Measurements from ENCODE around the gene CLTCL1.

The CLTCL1 gene

DNA sequence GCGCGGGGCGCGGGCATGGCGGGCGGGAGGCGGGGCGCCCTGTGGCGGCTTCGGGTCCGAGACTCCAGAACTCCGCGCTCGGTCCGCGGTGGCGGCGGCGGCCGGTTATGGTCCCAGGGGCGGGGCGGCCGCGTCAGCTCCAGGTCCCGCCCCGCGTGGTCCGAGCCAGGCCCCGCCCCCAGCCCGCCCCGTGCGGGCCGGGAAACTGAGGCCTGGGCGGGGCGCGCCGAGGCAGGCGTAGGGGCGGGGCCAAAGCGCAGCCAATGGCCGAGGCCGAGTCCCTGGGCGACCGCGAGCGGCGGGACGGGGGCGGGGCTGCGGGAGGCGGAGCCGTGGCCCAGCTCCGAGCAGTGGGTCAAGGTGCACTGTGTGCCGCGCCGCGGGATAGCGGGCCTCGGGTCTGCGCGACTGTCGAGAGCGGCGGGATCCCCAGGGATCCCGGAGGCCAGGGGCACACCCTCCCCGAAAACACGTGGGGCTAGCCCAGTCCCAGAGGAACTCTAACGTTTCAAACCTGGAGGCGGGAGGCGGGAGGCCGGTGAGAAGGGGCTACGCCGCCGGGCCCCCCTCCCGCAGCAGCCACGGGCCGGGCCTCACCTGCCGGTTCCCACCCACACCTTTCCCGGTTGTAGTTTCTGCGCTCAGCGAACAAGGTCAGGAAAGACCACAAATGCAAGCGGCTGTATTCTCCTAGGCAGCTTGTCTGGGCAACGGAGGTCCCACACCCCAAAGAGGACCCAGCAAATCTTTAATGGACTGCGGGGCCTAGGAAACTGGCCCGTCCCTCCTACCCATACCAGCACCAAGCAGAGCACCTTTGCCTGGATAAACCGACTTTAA, 112.6 kb downstream of the CLTCL1 start, which contains the start of gene SLC25A1:
TSS of gene SLC25A1 (minus strand) at position 80 of the 840 bp plus-strand sequence. CDS start at position 17, 63 bp downstream.
- Mint-ChIP-seq H3K9me3 (no peaks in the 10 kb centered on the region), H3K36me3 (peaks cover 2 to 9% of the 10 kb centered on the region in 2 donors), H3K4me3 (peak within 1 kb of the TSS; percentile 82 to 85), H3K4me1 (peaks cover 32 to 63% of the 10 kb centered on the region in 2 donors), H3K27me3 (peaks cover 0 to 4% of the 10 kb centered on the region in 2 donors), H3K27ac (peak within 1 kb of the TSS; percentile 62)
- DNase-seq (peak; percentile 85), ATAC-seq (replicated peaks) (peak; percentile 80 to 82)

DNA sequence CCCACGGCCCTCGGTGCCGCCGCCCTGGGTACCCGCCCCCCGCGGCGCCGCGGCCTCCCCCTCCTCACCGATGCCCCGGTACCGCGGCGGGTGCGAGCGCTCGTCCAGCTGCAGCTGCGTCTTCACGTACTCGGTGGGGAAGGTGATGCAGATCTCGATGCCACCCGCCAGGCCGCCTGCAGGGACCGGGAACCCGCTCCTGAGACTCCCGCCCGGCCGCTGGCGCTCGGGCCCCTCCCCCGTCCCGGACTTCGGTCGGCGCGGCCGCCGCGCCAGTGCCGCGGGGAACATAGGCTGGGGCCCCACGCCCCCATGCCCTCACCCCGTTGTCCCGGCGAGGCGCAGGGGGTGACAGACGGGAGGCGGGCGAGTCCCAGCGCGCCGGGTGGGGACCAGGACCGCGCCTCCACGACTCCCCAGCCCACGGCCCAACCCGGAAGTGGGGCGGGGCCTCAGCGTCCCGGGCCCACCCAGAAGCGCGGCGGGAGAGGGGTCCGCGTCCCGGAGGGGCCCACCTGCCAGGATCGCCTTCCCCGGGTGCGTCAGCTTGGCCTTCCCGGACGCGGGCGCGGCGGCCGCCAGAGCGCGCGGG, 113.4 kb downstream of the CLTCL1 start:
- ATAC-seq (replicated peaks), result peak; percentile 46 to 47
- Mint-ChIP-seq H3K4me3 (peak overlapping the region; percentile 82 to 85), H3K27ac (no peak overlapping the region), H3K9me3 (no peaks in the 10 kb centered on the region), H3K4me1 (peaks cover 37 to 70% of the 10 kb centered on the region in 2 donors), H3K36me3 (peaks cover 2 to 13% of the 10 kb centered on the region in 2 donors), H3K27me3 (peaks cover 0 to 4% of the 10 kb centered on the region in 2 donors)
- no peak for DNase-seq

DNA sequence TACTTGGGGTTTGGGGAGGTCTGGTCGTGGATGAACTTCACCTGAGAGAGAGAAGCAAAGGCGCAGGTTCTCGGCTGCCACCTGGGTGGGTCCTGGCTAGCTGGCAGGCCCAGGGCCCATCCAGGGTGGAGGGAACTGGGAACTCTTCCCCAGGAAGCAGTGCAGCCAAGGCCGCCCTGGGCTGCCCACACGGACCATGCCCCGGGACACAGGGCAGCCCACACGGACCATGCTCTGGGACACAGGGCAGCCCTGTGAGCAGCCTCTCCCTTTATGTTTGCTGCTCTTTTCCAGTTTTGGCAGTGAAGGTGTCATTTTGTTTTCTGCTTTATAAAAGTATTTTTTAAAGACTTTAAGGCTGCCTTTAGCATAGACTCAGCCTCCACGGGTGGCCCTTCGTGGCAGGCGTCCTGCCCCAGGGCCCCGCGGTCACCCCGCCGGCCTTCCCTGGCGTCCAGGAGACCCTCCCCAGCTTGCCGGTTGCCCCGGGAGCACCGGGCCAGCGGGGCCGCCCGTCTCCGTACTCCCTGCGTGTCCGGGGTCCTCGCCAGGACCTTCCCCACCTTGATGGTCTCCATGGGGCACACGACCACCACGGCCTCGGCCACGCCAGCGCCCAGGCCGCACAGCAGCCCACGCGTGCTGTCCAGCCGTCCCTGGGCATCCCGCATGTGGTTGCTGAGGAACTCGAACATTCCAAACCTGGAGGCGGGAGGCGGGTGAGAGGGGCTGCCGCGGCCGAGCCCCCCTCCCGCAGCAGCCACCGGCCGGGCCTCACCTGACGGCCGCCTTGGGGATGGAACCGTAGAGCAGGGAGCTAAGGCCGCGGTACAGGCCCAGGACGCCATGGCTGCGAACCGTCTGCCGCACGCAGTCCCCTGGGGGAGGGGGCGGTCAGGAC, 114.1 kb downstream of the CLTCL1 start:
- Mint-ChIP-seq H3K4me3 (peak overlapping the region; percentile 82 to 85), H3K27me3 (peaks cover 0 to 4% of the 10 kb centered on the region in 2 donors), H3K27ac (peak overlapping the region; percentile 62), H3K9me3 (no peaks in the 10 kb centered on the region), H3K36me3 (peaks cover 2 to 13% of the 10 kb centered on the region in 2 donors), H3K4me1 (peaks cover 42 to 74% of the 10 kb centered on the region in 2 donors)
- no peak for DNase-seq
- peak in 1 of 2 donors; percentile 1 for ATAC-seq (replicated peaks)

DNA sequence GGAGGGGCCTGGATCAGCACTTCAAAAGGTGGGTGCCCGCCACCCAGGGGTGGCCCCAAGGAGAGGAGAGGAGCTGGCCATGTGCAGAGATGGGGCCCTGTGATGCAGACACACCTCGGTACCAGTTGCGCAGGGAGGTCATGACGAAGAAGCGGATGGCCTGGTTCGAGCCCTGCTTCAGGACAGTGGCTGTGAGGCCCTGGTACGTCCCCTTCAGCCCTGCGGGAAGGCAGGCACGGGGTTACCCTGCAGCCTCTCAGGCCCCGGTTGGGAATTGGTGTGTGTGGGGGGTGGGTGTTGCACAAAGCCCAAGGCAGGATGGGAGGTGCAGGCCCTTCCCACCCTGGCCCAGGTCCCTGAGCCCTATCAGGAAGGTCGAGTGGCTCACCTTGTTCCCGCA, 114.8 kb downstream of the CLTCL1 start:
- peak overlapping the region; percentile 67 for H3K27ac Mint-ChIP-seq
- peaks cover 6 to 16% of the 10 kb centered on the region in 2 donors for H3K36me3 Mint-ChIP-seq
- no peaks in the 10 kb centered on the region for H3K27me3 Mint-ChIP-seq
- no peaks in the 10 kb centered on the region for H3K9me3 Mint-ChIP-seq
- H3K4me1 Mint-ChIP-seq, result peaks cover 40 to 73% of the 10 kb centered on the region in 2 donors
- no peak for DNase-seq
- H3K4me3 Mint-ChIP-seq, result peak overlapping the region; percentile 67 to 85
- no peak for ATAC-seq (replicated peaks)

DNA sequence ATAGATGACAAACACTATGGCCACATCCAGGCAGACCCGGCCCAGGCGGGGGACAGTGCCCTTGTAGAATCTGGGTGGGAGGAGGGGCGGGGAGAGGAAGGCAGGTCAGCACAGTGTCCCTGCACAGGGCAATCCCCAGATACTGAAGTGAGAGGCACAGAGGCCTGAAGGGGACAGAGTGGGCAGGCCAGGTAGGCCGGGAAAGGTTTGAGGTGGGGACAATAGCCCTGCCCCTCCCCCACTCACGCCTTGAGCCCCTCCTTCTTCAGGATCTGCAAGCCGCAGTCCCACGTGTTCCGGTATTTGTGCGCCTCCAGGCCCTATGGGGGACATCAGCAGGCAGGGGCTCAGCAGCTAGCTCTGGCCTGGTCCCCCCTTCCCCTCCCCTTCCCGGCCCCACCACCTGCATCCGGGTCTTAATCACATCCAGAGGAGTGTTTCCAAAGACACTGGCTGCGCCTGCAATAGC, 115.3 kb downstream of the CLTCL1 start:
- Mint-ChIP-seq H3K9me3 (no peaks in the 10 kb centered on the region), H3K4me3 (peak overlapping the region; percentile 29 to 85), H3K4me1 (peaks cover 37 to 72% of the 10 kb centered on the region in 2 donors), H3K27ac (peak overlapping the region; percentile 67), H3K27me3 (no peaks in the 10 kb centered on the region), H3K36me3 (peaks cover 6 to 16% of the 10 kb centered on the region in 2 donors)
- ATAC-seq (replicated peaks), result no peak
- no peak for DNase-seq

DNA sequence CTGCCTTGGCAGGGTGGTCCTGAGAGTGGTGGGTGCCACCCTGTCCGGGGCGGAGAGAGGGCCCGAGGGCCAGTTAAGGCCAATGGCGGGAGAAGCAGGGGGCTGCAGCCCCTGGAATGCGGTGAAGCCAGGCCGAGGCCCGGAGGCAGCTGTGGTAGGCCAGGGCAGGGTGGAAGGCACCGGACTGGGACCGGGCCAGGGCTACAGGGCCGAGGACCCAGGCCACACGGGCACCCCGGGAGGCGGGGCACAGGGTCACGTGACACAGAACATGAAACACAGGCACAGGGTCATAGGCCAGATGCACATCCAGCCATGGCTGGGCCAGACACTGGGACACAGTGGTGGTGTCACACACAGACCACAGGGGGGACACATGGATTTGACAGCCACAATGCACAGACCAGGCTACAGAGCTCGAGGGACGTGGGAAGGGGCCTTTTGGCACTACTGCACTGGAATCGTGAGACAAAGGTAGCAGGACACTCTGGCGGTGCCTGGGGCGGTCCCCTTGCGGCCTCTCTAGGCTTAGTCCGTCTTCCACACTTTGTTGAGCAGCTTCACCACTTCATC, 115.8 kb downstream of the CLTCL1 start:
- no peak for DNase-seq
- no peak for ATAC-seq (replicated peaks)
- Mint-ChIP-seq H3K27me3 (no peaks in the 10 kb centered on the region), H3K4me1 (peaks cover 41 to 77% of the 10 kb centered on the region in 2 donors), H3K27ac (peak overlapping the region; percentile 59), H3K36me3 (peaks cover 8 to 16% of the 10 kb centered on the region in 2 donors), H3K9me3 (no peaks in the 10 kb centered on the region), H3K4me3 (peak overlapping the region; percentile 19 to 29)

DNA sequence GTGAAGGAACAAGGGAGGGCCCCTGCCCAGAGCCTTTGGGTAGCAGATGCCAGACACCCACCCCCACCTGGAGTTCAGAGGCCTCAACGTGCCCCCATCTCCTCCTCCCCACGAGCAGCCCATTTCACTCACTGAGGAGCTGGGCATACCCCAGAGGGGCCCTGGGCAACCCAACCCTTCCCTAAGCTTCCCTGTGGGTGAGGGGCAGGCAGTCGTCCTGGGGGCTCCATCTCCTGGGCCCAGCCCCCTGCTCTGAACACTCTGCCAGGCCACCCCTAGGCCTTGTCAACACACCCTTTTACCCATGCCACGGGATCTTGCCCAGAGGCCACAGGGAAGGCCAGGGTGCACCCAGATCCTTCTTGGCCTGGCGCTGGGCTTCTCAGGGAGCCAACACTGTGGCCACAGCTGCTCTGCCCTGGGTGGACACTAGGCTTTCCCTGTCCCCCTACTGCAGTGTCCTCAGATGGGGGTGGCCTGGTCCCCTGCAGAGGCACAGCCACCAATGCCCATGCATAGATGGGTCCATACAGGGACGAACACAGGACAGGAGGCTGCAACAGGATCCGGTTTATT, 116.4 kb downstream of the CLTCL1 start:
- H3K4me3 Mint-ChIP-seq, result peak overlapping the region in 1 of 2 donors; percentile 22
- peak overlapping the region; percentile 59 for H3K27ac Mint-ChIP-seq
- DNase-seq (no peak), ATAC-seq (replicated peaks) (no peak)
- peaks cover 8 to 16% of the 10 kb centered on the region in 2 donors for H3K36me3 Mint-ChIP-seq
- no peaks in the 10 kb centered on the region for H3K9me3 Mint-ChIP-seq
- peaks cover 4% of the 10 kb centered on the region in 2 donors for H3K27me3 Mint-ChIP-seq
- H3K4me1 Mint-ChIP-seq, result peaks cover 47 to 83% of the 10 kb centered on the region in 2 donors

DNA sequence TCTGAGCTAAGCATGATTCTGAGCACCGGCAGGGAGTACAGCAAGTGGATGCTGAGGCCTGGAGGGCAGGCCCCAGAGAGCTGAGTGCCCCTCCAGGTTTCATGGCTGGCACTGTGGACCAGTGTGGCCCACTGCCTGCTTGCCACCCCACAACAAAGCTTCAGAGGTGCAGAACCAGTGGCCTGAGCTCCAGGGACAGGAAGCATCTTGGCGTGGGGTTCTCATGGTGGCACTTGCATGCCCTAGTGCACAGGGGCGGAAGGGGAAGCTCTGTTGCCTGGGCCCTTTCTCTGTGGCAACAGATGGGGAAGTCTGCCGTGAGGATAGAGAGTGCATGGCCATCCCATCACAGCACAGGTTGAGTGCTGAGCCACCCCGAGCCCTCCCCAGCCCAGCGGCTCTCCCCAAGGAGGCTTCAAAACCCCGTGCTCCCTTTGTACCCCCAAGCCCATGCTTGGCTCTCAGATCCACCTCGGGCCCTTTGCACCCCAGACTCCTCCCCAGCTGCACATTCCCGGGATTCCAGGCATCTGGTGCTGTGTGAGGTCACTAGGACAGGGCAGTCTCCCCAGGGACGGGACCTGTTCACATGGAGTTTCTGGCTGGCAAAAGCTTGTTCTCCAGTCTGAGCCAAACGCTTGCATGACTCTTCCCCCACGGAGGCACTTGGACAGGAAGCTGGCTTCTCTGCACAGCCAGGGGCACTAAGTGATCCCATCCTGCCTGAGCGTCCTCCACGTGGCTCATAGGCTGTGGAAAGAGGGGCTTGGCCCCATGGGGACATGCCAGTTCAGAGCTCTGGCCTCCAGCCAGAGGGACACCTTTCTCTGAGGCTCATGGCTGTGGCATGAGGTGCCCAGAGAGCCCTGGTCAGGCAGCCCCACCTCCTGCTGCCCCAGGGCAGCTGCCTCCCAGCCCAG, 117.2 kb downstream of the CLTCL1 start:
- peak overlapping the region; percentile 89 for H3K27ac Mint-ChIP-seq
- H3K4me3 Mint-ChIP-seq, result peak overlapping the region; percentile 70 to 93
- H3K4me1 Mint-ChIP-seq, result peaks cover 47 to 85% of the 10 kb centered on the region in 2 donors
- H3K27me3 Mint-ChIP-seq, result peaks cover 9 to 12% of the 10 kb centered on the region in 2 donors
- DNase-seq, result peak; percentile 41
- peaks cover 8 to 16% of the 10 kb centered on the region in 2 donors for H3K36me3 Mint-ChIP-seq
- H3K9me3 Mint-ChIP-seq, result no peaks in the 10 kb centered on the region
- ATAC-seq (replicated peaks), result peak; percentile 43 to 45

DNA sequence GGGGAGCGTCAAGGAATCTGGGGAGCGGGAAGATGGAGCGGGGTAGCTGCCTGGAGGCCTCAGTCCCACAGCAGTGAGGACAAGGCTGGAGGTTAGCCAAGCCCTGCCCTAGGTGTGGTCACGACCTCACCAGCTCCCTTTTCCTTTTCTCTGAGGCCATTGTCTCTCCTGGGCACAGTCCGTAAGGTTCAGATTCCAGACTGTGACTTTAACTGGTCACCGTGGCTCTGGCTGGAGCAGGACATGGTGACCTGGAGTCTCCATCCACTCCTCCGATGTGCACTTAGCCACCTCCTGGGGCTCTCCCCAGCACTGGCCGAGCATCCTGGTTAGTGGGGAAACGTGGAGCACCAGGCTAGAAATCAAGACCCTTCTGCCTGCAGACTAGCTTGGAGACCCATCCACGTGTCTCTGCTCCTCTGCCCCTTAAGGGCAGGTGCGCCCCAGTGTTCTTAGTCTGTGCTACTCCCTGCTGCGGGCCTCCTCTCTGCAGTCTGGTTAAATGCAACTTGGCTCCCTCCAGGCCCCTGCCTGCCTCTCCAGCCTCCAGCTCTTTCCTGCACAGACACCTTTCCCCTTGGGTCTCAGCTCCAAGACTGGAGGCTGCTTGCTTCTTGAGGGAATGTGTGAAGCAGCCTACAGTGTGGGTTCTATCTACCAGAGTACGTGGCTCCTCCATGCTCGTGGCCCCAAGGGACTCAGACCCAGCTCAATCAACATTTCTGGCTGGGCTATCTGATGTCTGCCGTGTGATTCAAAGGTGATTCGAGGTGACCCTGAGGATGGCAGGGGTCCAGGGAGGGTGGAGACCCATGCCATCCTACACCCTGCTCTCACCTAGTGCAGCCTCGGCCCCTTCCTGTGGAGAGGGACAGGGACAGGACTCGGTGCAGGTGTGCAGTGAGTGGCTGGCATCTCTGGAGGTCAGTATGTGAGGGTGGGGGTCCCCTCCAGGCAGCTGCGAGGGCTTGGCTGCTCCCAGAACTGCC, 118.2 kb downstream of the CLTCL1 start:
- DNase-seq (no peak), ATAC-seq (replicated peaks) (no peak)
- Mint-ChIP-seq H3K27ac (peak overlapping the region; percentile 95), H3K4me3 (peak overlapping the region; percentile 93 to 97), H3K36me3 (peaks cover 8 to 16% of the 10 kb centered on the region in 2 donors), H3K27me3 (peaks cover 19 to 22% of the 10 kb centered on the region in 2 donors), H3K9me3 (no peaks in the 10 kb centered on the region), H3K4me1 (peaks cover 54 to 90% of the 10 kb centered on the region in 2 donors)

DNA sequence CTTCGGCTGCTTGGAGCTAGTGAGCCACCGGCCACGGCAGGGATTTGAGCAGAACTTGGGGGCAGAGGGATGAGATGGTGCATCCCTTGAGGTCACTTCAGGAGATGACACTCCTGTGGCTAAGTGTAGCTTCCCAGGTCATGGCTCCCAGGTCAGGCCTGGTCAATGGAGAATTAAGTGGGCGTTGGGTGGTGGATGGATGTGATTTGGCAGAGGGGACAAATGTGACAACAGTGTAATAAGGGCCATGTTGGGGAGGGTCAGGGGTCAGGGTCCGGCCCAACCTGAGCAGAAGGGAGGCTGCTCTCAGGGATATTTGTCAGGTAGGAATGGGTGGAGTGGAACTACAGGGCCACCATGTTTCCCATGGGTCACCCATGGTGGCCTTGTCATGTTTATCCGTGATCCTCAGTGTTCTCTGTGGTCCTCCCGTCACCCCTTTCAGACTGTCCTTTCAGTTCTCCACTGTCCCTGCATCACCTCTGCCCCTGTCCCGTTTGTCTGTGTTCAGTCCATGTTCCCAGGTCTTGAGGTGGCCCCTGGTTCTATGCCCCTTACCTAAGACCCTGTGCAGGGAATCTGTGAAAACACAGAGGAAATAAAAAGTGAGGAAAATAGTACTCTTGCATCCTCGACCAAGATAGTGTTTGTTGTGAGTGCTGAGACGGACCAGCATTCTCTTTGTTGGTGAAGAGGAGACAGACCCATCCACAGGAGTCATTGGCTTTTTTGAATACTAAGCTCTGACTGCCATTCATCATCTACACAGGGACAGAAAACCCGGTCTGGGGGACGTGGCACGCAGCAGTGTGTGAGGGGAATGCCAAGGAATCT, 119.1 kb downstream of the CLTCL1 start:
- Mint-ChIP-seq H3K9me3 (no peaks in the 10 kb centered on the region), H3K36me3 (peaks cover 8 to 16% of the 10 kb centered on the region in 2 donors), H3K4me1 (peaks cover 52 to 87% of the 10 kb centered on the region in 2 donors), H3K27me3 (peaks cover 27 to 31% of the 10 kb centered on the region in 2 donors), H3K27ac (peak overlapping the region; percentile 95), H3K4me3 (peak overlapping the region; percentile 93 to 97)
- DNase-seq (no peak), ATAC-seq (replicated peaks) (no peak)

DNA sequence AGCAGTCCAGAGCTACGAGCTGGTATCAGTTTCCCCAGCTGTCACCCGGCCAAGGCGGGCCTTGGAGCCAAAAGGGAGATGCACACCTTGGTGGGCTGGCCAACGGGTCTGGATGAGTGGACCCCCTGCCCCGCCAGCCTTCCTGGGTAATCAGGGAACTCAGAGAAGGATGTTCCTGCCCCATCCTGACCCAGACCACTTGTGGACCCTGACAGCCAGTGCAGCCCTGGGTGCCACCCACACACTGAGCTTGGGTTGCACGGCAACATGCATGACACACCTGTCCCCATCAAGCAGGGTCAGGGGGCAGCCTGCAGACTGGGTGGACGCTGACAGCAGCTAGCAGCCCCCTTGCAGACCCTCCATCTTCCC, 121.6 kb downstream of the CLTCL1 start:
- peaks cover 38 to 50% of the 10 kb centered on the region in 2 donors for H3K27me3 Mint-ChIP-seq
- no peak overlapping the region for H3K27ac Mint-ChIP-seq
- DNase-seq (no peak), ATAC-seq (replicated peaks) (no peak)
- peaks cover 5 to 8% of the 10 kb centered on the region in 2 donors for H3K36me3 Mint-ChIP-seq
- H3K9me3 Mint-ChIP-seq, result no peaks in the 10 kb centered on the region
- H3K4me3 Mint-ChIP-seq, result peak overlapping the region; percentile 93 to 97
- H3K4me1 Mint-ChIP-seq, result peaks cover 38 to 62% of the 10 kb centered on the region in 2 donors

Measured in stimulated activated naive B cell treated with anti-CD40 and anti-IgM and Interleukin-4, amounts not matched to agents 10 μg/mL and 1 μg/mL and 100 μg/mL, for 72 hours (primary cell).